Liver (tissue), 3 donors: ENCODE results near the gene QKI.

ENCODE experiments used
- CTCF ChIP-seq: fragments of 150-350 bp; IDR thresholded peaks from 2 replicates; pipeline ENCODE4 v1.5.1; 2017; ENCODE audit warnings: improper control_type of control experiment, low read depth, low read length; ENCODE audit not compliant: missing input control
- RAD21 ChIP-seq, 2 donors: IDR thresholded peaks; 2 replicates each; pipeline ENCODE4 v1.6.1; 2016; ENCODE audit warnings: antibody characterized with exemption in 2 of 2, mild to moderate bottlenecking in 2 of 2
- YY1 ChIP-seq: IDR thresholded peaks from 2 replicates; pipeline ENCODE4 v1.6.1; 2016; ENCODE audit warnings: antibody characterized with exemption, mild to moderate bottlenecking
- donor health status: healthy.
- donor health status: healthy.

GRCh38 chr6:163620670-163621330 is 206.3 kb downstream of the QKI start:
- no peak for TF ChIP-seq CTCF
- TF ChIP-seq YY1, result no peak
- TF ChIP-seq RAD21 (IDR thresholded peaks at IDR 0.05), result no peak
